H1 (cell line): ENCODE results near the gene IQCM. TPM values are rescaled to one million over a fixed set of nuclear protein-coding genes. Genes with fewer than 3 reads are reported as not detected.

Source experiments
- CTCF ChIA-PET: fragments of 300-600 bp; sonication (Branson Sonifier 250); formaldehyde crosslinking; loops from one replicate; lab custom pipeline; 2021; ENCODE audit not compliant: partially characterized antibody; lab: Charles Lee
- POLR2A ChIA-PET: fragments of 300-600 bp; sonication (Branson Sonifier 250); formaldehyde crosslinking; loops from one replicate; lab custom pipeline; 2021; ENCODE audit warnings: inconsistent platforms; ENCODE audit not compliant: partially characterized antibody; lab: Charles Lee
- DNase-seq, 2 experiments: peaks; one replicate each; pipeline versions ENCODE4 v3.0.0 to v3.0.0-alpha.2; 2010 to 2022; ENCODE audit warnings: low spot score in 2 of 2, low read depth in 1 of 2, mixed read lengths in 1 of 2
- FAIRE-seq: peaks from 2 replicates; lab custom pipeline; 2011; peaks lifted over from hg19 to GRCh38; lab: Jason Lieb, UNC
- H2AFZ ChIP-seq: 2 replicates; pipeline ENCODE4 v1.8.1; 2012; ENCODE audit warnings: low read length, inconsistent platforms
- H2AK5ac ChIP-seq: 2 replicates; pipeline ENCODE4 v1.6.1; 2013; ENCODE audit warnings: low read depth, low read length
- H2BK120ac ChIP-seq: replicated peaks from 2 replicates; pipeline ENCODE3; 2013; ENCODE audit warnings: low read depth, low read length, inconsistent platforms
- H2BK12ac ChIP-seq: 2 replicates; pipeline ENCODE4 v1.6.1; 2013; ENCODE audit warnings: low read depth, low read length
- H2BK15ac ChIP-seq: 2 replicates; pipeline ENCODE4 v1.6.1; 2013; ENCODE audit warnings: low read length
- H2BK20ac ChIP-seq: 2 replicates; pipeline ENCODE4 v1.6.1; 2013; ENCODE audit warnings: low read length
- H2BK5ac ChIP-seq: 2 replicates; pipeline ENCODE4 v1.6.1; 2013; ENCODE audit warnings: low read depth, low read length
- H3K14ac ChIP-seq: 2 replicates; pipeline ENCODE4 v1.6.1; 2013; ENCODE audit warnings: inconsistent platforms; ENCODE audit not compliant: insufficient read length
- H3K18ac ChIP-seq: 2 replicates; pipeline ENCODE4 v1.6.1; 2013; ENCODE audit warnings: low read length; ENCODE audit errors: extremely low read depth
- H3K23ac ChIP-seq: 2 replicates; pipeline ENCODE4 v1.6.1; 2013; ENCODE audit warnings: inconsistent platforms; ENCODE audit not compliant: insufficient read length
- H3K23me2 ChIP-seq: 2 replicates; pipeline ENCODE4 v1.6.1; 2013; ENCODE audit warnings: low read depth, low read length
- H3K27ac ChIP-seq: 2 replicates; pipeline ENCODE4 v1.6.1; 2011; ENCODE audit warnings: low read depth, low read length, inconsistent platforms
- H3K27me3 ChIP-seq, 4 experiments: replicated peaks in 1 of 4; 1 replicate in 1 of 4; 2 replicates in 3 of 4; pipeline versions ENCODE4 v1.6.1 to v1.8.1; 2011 to 2013; ENCODE audit warnings: low read length in 3 of 4, mild to moderate bottlenecking in 3 of 4, inconsistent platforms in 2 of 4, mixed read lengths in 2 of 4, moderate library complexity in 1 of 4; ENCODE audit not compliant: control insufficient read depth in 3 of 4, insufficient read depth in 3 of 4; ENCODE audit errors: extremely low read depth in 1 of 4
- H3K36me3 ChIP-seq, 4 experiments: 2 replicates each; pipeline versions ENCODE4 v1.6.1 to v1.8.1; 2011 to 2013; ENCODE audit warnings: mild to moderate bottlenecking in 4 of 4, low read length in 3 of 4, moderate library complexity in 2 of 4, control low read depth in 1 of 4, inconsistent platforms in 1 of 4; ENCODE audit not compliant: insufficient read depth in 4 of 4, control insufficient read depth in 2 of 4
- H3K4ac ChIP-seq: replicated peaks from 2 replicates; pipeline ENCODE3; 2013; ENCODE audit warnings: low read length, low read depth, mixed read lengths, inconsistent platforms; ENCODE audit not compliant: insufficient read length
- H3K4me1 ChIP-seq, 4 experiments: replicated peaks in 1 of 4; 1 replicate in 1 of 4; 2 replicates in 3 of 4; pipeline versions ENCODE4 v1.6.1 to v1.8.1; 2011 to 2013; ENCODE audit warnings: low read length in 3 of 4, inconsistent platforms in 2 of 4, mixed read lengths in 1 of 4; ENCODE audit not compliant: insufficient read depth in 4 of 4, control insufficient read depth in 3 of 4
- H3K4me2 ChIP-seq, 2 experiments: 2 replicates each; pipeline versions ENCODE4 v1.6.1 to v1.8.1; 2011 to 2013; ENCODE audit warnings: low read depth in 2 of 2, low read length in 2 of 2, control low read depth in 1 of 2, inconsistent platforms in 1 of 2, mild to moderate bottlenecking in 1 of 2; ENCODE audit not compliant: insufficient read depth in 1 of 2
- H3K4me3 ChIP-seq, 4 experiments: fragments of 200-600, 300-600 bp in 1 of 4; sonication (generic), shearing (Covaris generic), sonication (Bioruptor Twin) in 1 of 4; 2 replicates each; pipeline versions ENCODE4 v1.5.1 to v1.8.1; 2011 to 2016; ENCODE audit warnings: low read length in 4 of 4, low read depth in 3 of 4, control low read depth in 2 of 4, inconsistent platforms in 2 of 4, mild to moderate bottlenecking in 2 of 4, mixed read lengths in 1 of 4, moderate library complexity in 1 of 4; ENCODE audit not compliant: insufficient read depth in 2 of 4; ENCODE audit errors: extremely low read depth in 1 of 4
- H3K56ac ChIP-seq: replicated peaks from 2 replicates; pipeline ENCODE3; 2013; ENCODE audit warnings: low read depth, mild to moderate bottlenecking, mixed read lengths, low read length, inconsistent platforms; ENCODE audit not compliant: insufficient read length
- H3K79me1 ChIP-seq: 2 replicates; pipeline ENCODE4 v1.6.1; 2013; ENCODE audit warnings: low read depth, low read length, control low read depth
- H3K79me2 ChIP-seq, 2 experiments: 2 replicates each; pipeline versions ENCODE4 v1.6.1 to v1.8.1; 2012 to 2013; ENCODE audit warnings: low read length in 2 of 2, mild to moderate bottlenecking in 2 of 2, inconsistent platforms in 1 of 2; ENCODE audit not compliant: insufficient read depth in 2 of 2, control insufficient read depth in 1 of 2
- H3K9ac ChIP-seq, 4 experiments: replicated peaks in 1 of 4; 1 replicate in 1 of 4; 2 replicates in 3 of 4; pipeline versions ENCODE4 v1.6.1 to v1.8.1; 2011 to 2013; ENCODE audit warnings: low read depth in 3 of 4, low read length in 3 of 4, control low read depth in 2 of 4, mild to moderate bottlenecking in 2 of 4, moderate library complexity in 2 of 4, inconsistent platforms in 1 of 4; ENCODE audit errors: extremely low read depth in 1 of 4
- H3K9me3 ChIP-seq, 2 experiments: 2 replicates each; pipeline versions ENCODE4 v1.6.1 to v1.8.1; 2012 to 2013; ENCODE audit warnings: mild to moderate bottlenecking in 2 of 2, moderate library complexity in 2 of 2, control low read depth in 1 of 2, inconsistent platforms in 1 of 2, low read depth in 1 of 2, low read length in 1 of 2, mixed read lengths in 1 of 2; ENCODE audit not compliant: insufficient read depth in 2 of 2
- H4K20me1 ChIP-seq, 2 experiments: replicated peaks in 1 of 2; 2 replicates each; pipeline versions ENCODE3 to v1.8.1; 2011 to 2013; ENCODE audit warnings: inconsistent platforms in 2 of 2, low read length in 2 of 2, mild to moderate bottlenecking in 1 of 2; ENCODE audit not compliant: insufficient read depth in 2 of 2, control insufficient read depth in 1 of 2
- H4K5ac ChIP-seq: 2 replicates; pipeline ENCODE4 v1.6.1; 2013; ENCODE audit warnings: low read length, low read depth, mixed read lengths, inconsistent platforms; ENCODE audit not compliant: insufficient read length
- H4K8ac ChIP-seq: 2 replicates; pipeline ENCODE4 v1.8.0; 2013; ENCODE audit warnings: mild to moderate bottlenecking, moderate library complexity, low read length, inconsistent platforms; ENCODE audit not compliant: insufficient read depth; ENCODE audit errors: extremely low read depth
- H4K91ac ChIP-seq: replicated peaks from 2 replicates; pipeline ENCODE3; 2013; ENCODE audit warnings: low read length, mixed read lengths, inconsistent platforms; ENCODE audit not compliant: insufficient read length
- CTBP2 ChIP-seq: IDR thresholded peaks from 2 replicates; pipeline ENCODE4 v1.7.0; 2011; ENCODE audit warnings: borderline replicate concordance, mild to moderate bottlenecking, moderate library complexity, mixed read lengths, low read length; ENCODE audit not compliant: insufficient read depth, insufficient read length
- MAFK ChIP-seq: IDR thresholded peaks from 2 replicates; pipeline ENCODE4 v1.6.1; 2012; ENCODE audit warnings: low read depth, mild to moderate bottlenecking, improper control_type of control experiment, low read length
- SP4 ChIP-seq: IDR thresholded peaks from 2 replicates; pipeline ENCODE4 v1.6.1; 2012; ENCODE audit warnings: low read length, inconsistent platforms
- WGBS, 2 experiments: shearing (Covaris generic) in 1 of 2; methylation state at CpG; one replicate each; pipeline versions ENCODE4 v1.1.6 to v1.1.7; 2013 to 2015; ENCODE audit warnings: low lambda C conversion rate in 2 of 2, mixed read lengths in 2 of 2, inconsistent platforms in 1 of 2, low coverage in 1 of 2, missing lambda C conversion rate in 1 of 2; ENCODE audit not compliant: insufficient replicate concordance in 2 of 2, insufficient coverage in 1 of 2, insufficient read length in 1 of 2; ENCODE audit errors: extremely low coverage in 1 of 2, missing lambda C conversion rate in 1 of 2; 5-methylcytosine and 5-hydroxymethylcytosine counted together
- polyA plus RNA-seq, 7 experiments: library from polyadenylated mRNA; depleted of rRNA in 3 of 7; stranded (reverse) in 5 of 7; unstranded in 2 of 7; fragments of >200 nt in 5 of 7; fragments of 200-250 nt in 2 of 7; gene quantifications; 1 replicate in 5 of 7; 2 replicates in 1 of 7; 4 replicates in 1 of 7; pipeline versions ENCODE4 v1.2.1 to v1.2.3, GENCODE V29; 2011 to 2013; ENCODE audit warnings: missing spikeins in 2 of 7, mixed read lengths in 2 of 7
- total RNA-seq: library from RNA; stranded (reverse); fragmentation: NEBNext Ultra II Directional; extraction: Animal tissue kit (Norgen Biotek cat#: 25700); gene quantifications from 2 replicates; pipeline ENCODE4 v1.2.1, GENCODE V29; 2021

The IQCM gene
- total and polyA plus RNA-seq, 2 of the 8 experiments (the other 6 are each of a cell fraction or from before 2014, with no cell fraction given): not detected

GRCh38 chr4:149738156-149738555 is 77.5 kb downstream of the IQCM start:
- no peak for DNase-seq
- CTCF ChIA-PET: interaction anchor here (0.9 kb wide), 2 partner anchors 158 to 159 kb away, joined by 3 read pairs; no protein-coding TSS in a partner anchor
- peak; percentile 70; the same call in 1 of the 2 replicates for TF ChIP-seq MAFK
- no peak for TF ChIP-seq SP4
- TF ChIP-seq CTBP2: no peak

More at GRCh38 chr4:149738156-149738555, 77.5 kb downstream of the IQCM start:
- H3K9ac ChIP-seq: peak overlapping the region in 1 of 4 experiments; percentile 14; a peak in 1 of 7 replicates
- H4K8ac ChIP-seq: no peak overlapping the region
- no peak overlapping the region for H2BK120ac ChIP-seq
- H2BK12ac ChIP-seq: no peak overlapping the region
- H3K4me1 ChIP-seq: no peaks in the 10 kb centered on the region
- H3K27me3 ChIP-seq: no peaks in the 10 kb centered on the region
- H3K79me1 ChIP-seq: no peaks in the 10 kb centered on the region
- no peak overlapping the region for H3K4me2 ChIP-seq
- H2AK5ac ChIP-seq: no peak overlapping the region
- no peak overlapping the region for H2AFZ ChIP-seq
- H3K23me2 ChIP-seq: no peaks in the 10 kb centered on the region
- 77% methylated on average over 7 of the region's 7 CpGs; no CpG with 5 or more reads in 1 of the 2 experiments for WGBS, 2 experiments
- no peak for FAIRE-seq
- H4K5ac ChIP-seq: no peak overlapping the region
- H2BK15ac ChIP-seq: no peak overlapping the region
- no peak overlapping the region for H3K18ac ChIP-seq
- H3K27ac ChIP-seq: no peak overlapping the region
- no peak overlapping the region for H3K4ac ChIP-seq
- H3K9me3 ChIP-seq: no peaks in the 10 kb centered on the region
- H3K36me3 ChIP-seq: no peaks in the 10 kb centered on the region
- no peak overlapping the region for H3K56ac ChIP-seq
- H4K20me1 ChIP-seq: no peaks in the 10 kb centered on the region
- POLR2A ChIA-PET: no interaction called here
- H3K23ac ChIP-seq: no peak overlapping the region
- H2BK5ac ChIP-seq: no peak overlapping the region
- no peaks in the 10 kb centered on the region for H3K79me2 ChIP-seq
- no peak overlapping the region for H3K14ac ChIP-seq
- H2BK20ac ChIP-seq: no peak overlapping the region
- H4K91ac ChIP-seq: no peak overlapping the region
- H3K4me3 ChIP-seq: no peak overlapping the region
